Endodermal cell (in vitro differentiated cells): ENCODE results near the gene DGLUCY. TPM values are rescaled to one million over a fixed set of nuclear protein-coding genes. Genes with fewer than 3 reads are reported as not detected.
"Not testable (repeated sequence)": the region's sequence is repeated elsewhere in the genome, so short reads cannot be mapped to it uniquely, and the experiment has no call there.

ENCODE experiments used
- DNase-seq: peaks from one replicate; pipeline ENCODE4 v3.0.0-alpha.2; 2017
- H3K27ac ChIP-seq: 2 replicates; pipeline ENCODE4 v1.5.1; 2013; ENCODE audit warnings: mild to moderate bottlenecking, low read depth, low read length, moderate library complexity
- H3K27me3 ChIP-seq: 2 replicates; pipeline ENCODE4 v1.6.1; 2013; ENCODE audit warnings: mild to moderate bottlenecking, low read length, moderate library complexity; ENCODE audit not compliant: insufficient read depth, control insufficient read depth, poor library complexity, severe bottlenecking
- H3K36me3 ChIP-seq: 2 replicates; pipeline ENCODE4 v1.7.0; 2013; ENCODE audit warnings: mild to moderate bottlenecking, low read length, moderate library complexity; ENCODE audit not compliant: control insufficient read depth, insufficient read depth
- H3K4me1 ChIP-seq: one replicate; pipeline ENCODE4 v1.7.0; 2013; ENCODE audit warnings: low read length; ENCODE audit not compliant: control insufficient read depth, insufficient read depth
- H3K4me3 ChIP-seq: 2 replicates; pipeline ENCODE4 v1.5.1; 2013; ENCODE audit warnings: mild to moderate bottlenecking, low read length, moderate library complexity
- H3K9ac ChIP-seq: 2 replicates; pipeline ENCODE4 v1.6.1; 2013; ENCODE audit warnings: mild to moderate bottlenecking, low read length, moderate library complexity; ENCODE audit not compliant: poor library complexity, severe bottlenecking; ENCODE audit errors: extremely low read depth
- H3K9me3 ChIP-seq: 2 replicates; pipeline ENCODE4 v1.6.1; 2013; ENCODE audit warnings: mild to moderate bottlenecking, low read length, moderate library complexity; ENCODE audit not compliant: control insufficient read depth
- H3K27ac Mint-ChIP-seq: 2 replicates; pipeline ENCODE4 v1.8.0; 2020; ENCODE audit warnings: mixed read lengths
- H3K27me3 Mint-ChIP-seq: 2 replicates; pipeline ENCODE4 v1.8.0; 2021; ENCODE audit warnings: mild to moderate bottlenecking, mixed read lengths; ENCODE audit not compliant: insufficient read depth
- H3K36me3 Mint-ChIP-seq: 2 replicates; pipeline ENCODE4 v1.8.0; 2020; ENCODE audit warnings: low read depth, mixed read lengths
- H3K4me1 Mint-ChIP-seq: 2 replicates; pipeline ENCODE4 v1.8.0; 2020; ENCODE audit warnings: mixed read lengths
- H3K4me3 Mint-ChIP-seq: 2 replicates; pipeline ENCODE4 v1.8.0; 2020; ENCODE audit warnings: mild to moderate bottlenecking, moderate library complexity, mixed read lengths
- H3K9me3 Mint-ChIP-seq: 2 replicates; pipeline ENCODE4 v1.8.0; 2020; ENCODE audit warnings: mild to moderate bottlenecking, mixed read lengths
- WGBS, 2 experiments: methylation state at CpG; one replicate each; pipeline versions ENCODE4 v1.1.5 to v1.1.7; 2013; ENCODE audit warnings: missing lambda C conversion rate in 2 of 2, mixed read lengths in 1 of 2; ENCODE audit not compliant: insufficient coverage in 1 of 2, insufficient read length in 1 of 2; 5-methylcytosine and 5-hydroxymethylcytosine counted together
- total RNA-seq, 2 donors: library from RNA; stranded (reverse); fragmentation: NEBNext Ultra II Directional in 1 of 2; extraction: Animal tissue kit (Norgen Biotek cat#: 25700) in 1 of 2; gene quantifications; 2 replicates in 1 of 2; 3 replicates in 1 of 2; pipeline ENCODE4 v1.2.1, GENCODE V29; 2021
- TF ChIP-seq, protein P1 (sequence below): fragments of 200-600 bp; sonication (generic); conservative IDR thresholded peaks from 2 replicates; pipeline ENCODE4 v1.5.0; 2021; ENCODE audit warnings: antibody characterized with exemption, mild to moderate bottlenecking

Gene DGLUCY
- total RNA-seq, 2 donors from 2014 or later = 26.7 to 33.9 TPM

DNA sequence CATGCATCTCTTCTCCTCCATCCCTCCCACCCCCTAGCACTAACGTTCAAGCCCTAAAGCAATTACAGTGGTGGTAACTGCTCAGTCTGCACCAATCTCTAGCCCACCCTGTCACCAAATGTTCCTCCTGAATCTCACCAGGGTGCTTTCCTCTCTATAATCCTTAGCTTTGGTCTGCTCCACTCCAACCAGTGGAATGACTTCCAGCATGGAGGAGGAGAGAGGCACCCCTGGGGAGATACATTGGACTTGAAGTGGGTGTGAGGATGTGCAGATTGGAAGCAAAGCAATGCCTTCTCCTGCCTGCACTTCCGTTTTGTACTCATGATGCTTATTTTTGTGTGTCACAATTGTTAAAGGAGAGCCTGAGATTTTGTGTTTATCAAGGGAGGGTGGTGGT, 29.4 kb upstream of the DGLUCY start:
- H3K9ac ChIP-seq = no peak overlapping the region
- no peaks in the 10 kb centered on the region for H3K36me3 ChIP-seq
- WGBS, 2 experiments = 83 to 100% methylated on average over 1 to 2 of the region's 2 CpGs
- TF ChIP-seq, protein P1, sequence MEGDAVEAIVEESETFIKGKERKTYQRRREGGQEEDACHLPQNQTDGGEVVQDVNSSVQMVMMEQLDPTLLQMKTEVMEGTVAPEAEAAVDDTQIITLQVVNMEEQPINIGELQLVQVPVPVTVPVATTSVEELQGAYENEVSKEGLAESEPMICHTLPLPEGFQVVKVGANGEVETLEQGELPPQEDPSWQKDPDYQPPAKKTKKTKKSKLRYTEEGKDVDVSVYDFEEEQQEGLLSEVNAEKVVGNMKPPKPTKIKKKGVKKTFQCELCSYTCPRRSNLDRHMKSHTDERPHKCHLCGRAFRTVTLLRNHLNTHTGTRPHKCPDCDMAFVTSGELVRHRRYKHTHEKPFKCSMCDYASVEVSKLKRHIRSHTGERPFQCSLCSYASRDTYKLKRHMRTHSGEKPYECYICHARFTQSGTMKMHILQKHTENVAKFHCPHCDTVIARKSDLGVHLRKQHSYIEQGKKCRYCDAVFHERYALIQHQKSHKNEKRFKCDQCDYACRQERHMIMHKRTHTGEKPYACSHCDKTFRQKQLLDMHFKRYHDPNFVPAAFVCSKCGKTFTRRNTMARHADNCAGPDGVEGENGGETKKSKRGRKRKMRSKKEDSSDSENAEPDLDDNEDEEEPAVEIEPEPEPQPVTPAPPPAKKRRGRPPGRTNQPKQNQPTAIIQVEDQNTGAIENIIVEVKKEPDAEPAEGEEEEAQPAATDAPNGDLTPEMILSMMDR = no peak
- peaks cover 2% of the 10 kb centered on the region for H3K27me3 Mint-ChIP-seq
- H3K27ac Mint-ChIP-seq = no peak overlapping the region
- H3K9me3 ChIP-seq = no peaks in the 10 kb centered on the region
- H3K36me3 Mint-ChIP-seq = no peaks in the 10 kb centered on the region
- no peaks in the 10 kb centered on the region for H3K4me1 ChIP-seq
- H3K4me3 ChIP-seq = no peak overlapping the region
- no peaks in the 10 kb centered on the region for H3K27me3 ChIP-seq
- no peaks in the 10 kb centered on the region for H3K4me1 Mint-ChIP-seq
- no peak overlapping the region for H3K4me3 Mint-ChIP-seq
- no peaks in the 10 kb centered on the region for H3K9me3 Mint-ChIP-seq
- H3K27ac ChIP-seq = no peak overlapping the region
- no peak for DNase-seq

GRCh38 chr14:91087470-91087869, 26.4 kb upstream of the DGLUCY start:
- not testable (repeated sequence) for DNase-seq, H3K27ac Mint-ChIP-seq, H3K4me1 Mint-ChIP-seq, H3K9me3 Mint-ChIP-seq, H3K27me3 Mint-ChIP-seq, H3K4me3 Mint-ChIP-seq, H3K4me1 ChIP-seq, H3K36me3 ChIP-seq, H3K9me3 ChIP-seq, H3K4me3 ChIP-seq, H3K9ac ChIP-seq, H3K36me3 Mint-ChIP-seq, H3K27ac ChIP-seq, H3K27me3 ChIP-seq
- WGBS, 2 experiments = 89 to 91% methylated on average over 4 to 5 of the region's 5 CpGs

GRCh38 chr14:91088585-91089235, 25.2 kb upstream of the DGLUCY start:
- H3K4me1 Mint-ChIP-seq = no peaks in the 10 kb centered on the region
- whole genome bisulfite sequencing, 2 experiments = 81 to 90% methylated on average over 4 to 5 of the region's 5 CpGs
- Histone ChIP-seq H3K27me3 (no peaks in the 10 kb centered on the region), H3K27ac (no peak overlapping the region), H3K36me3 (no peaks in the 10 kb centered on the region), H3K9me3 (no peaks in the 10 kb centered on the region), H3K4me3 (no peak overlapping the region), H3K9ac (no peak overlapping the region), H3K4me1 (no peaks in the 10 kb centered on the region)
- no peaks in the 10 kb centered on the region for H3K9me3 Mint-ChIP-seq
- no peak for DNase-seq
- TF ChIP-seq, protein P1 = no peak
- H3K36me3 Mint-ChIP-seq = no peaks in the 10 kb centered on the region
- H3K4me3 Mint-ChIP-seq = no peak overlapping the region
- peaks cover 2% of the 10 kb centered on the region for H3K27me3 Mint-ChIP-seq
- H3K27ac Mint-ChIP-seq = no peak overlapping the region
